Chondrocyte (in vitro differentiated cells): ENCODE data around the gene AGA. TPM values are rescaled to one million over a fixed set of nuclear protein-coding genes. Genes with fewer than 3 reads are reported as not detected.

Experiments
- DNase-seq: peaks from one replicate; pipeline ENCODE4 v3.0.0; 2021; ENCODE audit warnings: mixed read lengths, low spot score
- H3K27ac Mint-ChIP-seq: one replicate; pipeline ENCODE4 v1.8.0; 2021; ENCODE audit warnings: mild to moderate bottlenecking, moderate library complexity, mixed read lengths; ENCODE audit not compliant: unreplicated experiment
- H3K27me3 Mint-ChIP-seq: 2 replicates; pipeline ENCODE4 v1.8.0; 2021; ENCODE audit warnings: low read depth, mixed read lengths
- H3K36me3 Mint-ChIP-seq: 2 replicates; pipeline ENCODE4 v1.8.0; 2021; ENCODE audit warnings: low read depth, mixed read lengths
- H3K4me1 Mint-ChIP-seq: 2 replicates; pipeline ENCODE4 v1.8.0; 2021; ENCODE audit warnings: low read depth, mild to moderate bottlenecking, mixed read lengths
- H3K4me3 Mint-ChIP-seq: one replicate; pipeline ENCODE4 v1.8.0; 2021; ENCODE audit warnings: mild to moderate bottlenecking, moderate library complexity, mixed read lengths; ENCODE audit not compliant: unreplicated experiment
- H3K9me3 Mint-ChIP-seq: 2 replicates; pipeline ENCODE4 v1.8.0; 2021; ENCODE audit warnings: low read depth, mixed read lengths
- CTCF ChIP-seq: fragments of 200-600 bp; sonication (generic); IDR thresholded peaks from 2 replicates; pipeline ENCODE4 v1.5.0; 2021; ENCODE audit warnings: antibody characterized with exemption, mild to moderate bottlenecking, moderate library complexity
- total RNA-seq: library from RNA; stranded (reverse); gene quantifications from 3 replicates; pipeline ENCODE4 v1.2.1, GENCODE V29; 2021

The AGA gene
- total RNA-seq, 1 donor from 2014 or later = 26.2 TPM

GRCh38 chr4:177413656-177414055 is 28.6 kb downstream of the AGA start:
- H3K4me1 Mint-ChIP-seq = no peaks in the 10 kb centered on the region
- no peaks in the 10 kb centered on the region for H3K36me3 Mint-ChIP-seq
- no peak for TF ChIP-seq CTCF
- H3K9me3 Mint-ChIP-seq = peaks cover 17% of the 10 kb centered on the region
- H3K4me3 Mint-ChIP-seq = no peak overlapping the region
- no peak for DNase-seq
- H3K27ac Mint-ChIP-seq = no peak overlapping the region
- H3K27me3 Mint-ChIP-seq = no peaks in the 10 kb centered on the region

GRCh38 chr4:177413076-177413475 is 29.2 kb downstream of the AGA start:
- TF ChIP-seq CTCF = no peak
- Mint-ChIP-seq H3K4me3 (no peak overlapping the region), H3K4me1 (no peaks in the 10 kb centered on the region), H3K9me3 (peaks cover 17% of the 10 kb centered on the region), H3K27ac (no peak overlapping the region), H3K36me3 (no peaks in the 10 kb centered on the region), H3K27me3 (no peaks in the 10 kb centered on the region)
- no peak for DNase-seq

- Mint-ChIP-seq H3K27ac (no peak overlapping the region), H3K4me1 (no peaks in the 10 kb centered on the region), H3K27me3 (no peaks in the 10 kb centered on the region), H3K4me3 (no peak overlapping the region), H3K36me3 (no peaks in the 10 kb centered on the region), H3K9me3 (peaks cover 17% of the 10 kb centered on the region)
- TF ChIP-seq CTCF = no peak
- no peak for DNase-seq
Observed at GRCh38 chr4:177411996-177412395, 30.2 kb downstream of the AGA start.

GRCh38 chr4:177410566-177410965 is 31.7 kb downstream of the AGA start:
- no peak for DNase-seq
- Mint-ChIP-seq H3K4me3 (no peak overlapping the region), H3K27ac (no peak overlapping the region), H3K36me3 (no peaks in the 10 kb centered on the region), H3K4me1 (no peaks in the 10 kb centered on the region), H3K27me3 (peaks cover 2% of the 10 kb centered on the region), H3K9me3 (peaks cover 6% of the 10 kb centered on the region)
- TF ChIP-seq CTCF = no peak

- DNase-seq = no peak
Observed at GRCh38 chr4:177408023-177408422, 34.2 kb downstream of the AGA start.

More at GRCh38 chr4:177408023-177408422, 34.2 kb downstream of the AGA start:
- no peak for TF ChIP-seq CTCF
- no peak overlapping the region for H3K4me3 Mint-ChIP-seq
- H3K27ac Mint-ChIP-seq = no peak overlapping the region
- H3K4me1 Mint-ChIP-seq = peaks cover 4% of the 10 kb centered on the region
- peaks cover 3% of the 10 kb centered on the region for H3K9me3 Mint-ChIP-seq
- peaks cover 2% of the 10 kb centered on the region for H3K27me3 Mint-ChIP-seq
- no peaks in the 10 kb centered on the region for H3K36me3 Mint-ChIP-seq
